OCI-LY3 (cell line): Measurements from ENCODE around the gene IL17REL.

Experiments used
- H2AFZ ChIP-seq: fragments of 200-600, 300-600 bp; shearing (Covaris generic); 2 replicates; pipeline ENCODE4 v1.6.0; 2014; ENCODE audit warnings: antibody characterized with exemption, low read depth, low read length
- H3K27ac ChIP-seq: fragments of 200-600, 300-600 bp; sonication (generic); 2 replicates; pipeline ENCODE4 v1.5.1; 2014; ENCODE audit warnings: mild to moderate bottlenecking, low read length, moderate library complexity, mixed read lengths
- H3K27me3 ChIP-seq: fragments of 200-600, 300-600 bp; sonication (generic); 2 replicates; pipeline ENCODE4 v1.6.1; 2014; ENCODE audit warnings: low read depth, low read length, mixed read lengths
- H3K36me3 ChIP-seq: fragments of 200-600, 300-600 bp; sonication (generic); replicated peaks from 2 replicates; pipeline ENCODE3; 2014; ENCODE audit warnings: low read depth, low read length, mixed read lengths
- H3K4me1 ChIP-seq: fragments of 300-600, 200-600 bp; sonication (generic); 2 replicates; pipeline ENCODE4 v1.6.1; 2014; ENCODE audit warnings: low read length, mixed read lengths
- H3K4me2 ChIP-seq: fragments of 200-600, 300-600 bp; sonication (generic); 2 replicates; pipeline ENCODE4 v1.6.1; 2014; ENCODE audit warnings: low read length, mixed read lengths
- H3K4me3 ChIP-seq: fragments of 300-600, 200-600 bp; sonication (generic); 2 replicates; pipeline ENCODE4 v1.5.1; 2014; ENCODE audit warnings: antibody characterized with exemption, mild to moderate bottlenecking, low read length, moderate library complexity
- H3K79me2 ChIP-seq: fragments of 300-600, 200-600 bp; shearing (Covaris generic); 2 replicates; pipeline ENCODE4 v1.6.1; 2014; ENCODE audit warnings: mild to moderate bottlenecking, low read length, mixed read lengths
- H3K9ac ChIP-seq: fragments of 300-600, 200-600 bp; shearing (Covaris generic); 2 replicates; pipeline ENCODE4 v1.6.0; 2014; ENCODE audit warnings: mild to moderate bottlenecking, low read length, moderate library complexity
- H3K9me3 ChIP-seq: fragments of 200-600, 300-600 bp; shearing (Covaris generic); 2 replicates; pipeline ENCODE4 v1.6.1; 2014; ENCODE audit warnings: low read length, mixed read lengths; ENCODE audit not compliant: insufficient read depth
- H4K20me1 ChIP-seq: fragments of 200-600, 300-600 bp; sonication (generic); 2 replicates; pipeline ENCODE4 v1.6.1; 2016; ENCODE audit warnings: low read length, mixed read lengths; ENCODE audit not compliant: insufficient read depth
- EZH2phosphoT487 ChIP-seq: fragments of 200-600 bp; shearing (Covaris generic); IDR thresholded peaks from 2 replicates; pipeline ENCODE4 v1.6.1; 2018; ENCODE audit warnings: antibody characterized with exemption, mixed run types, low read depth
- TF ChIP-seq, protein P1 (sequence below): fragments of 200-600, 300-600 bp; sonication (generic); IDR thresholded peaks from 2 replicates; pipeline ENCODE4 v1.5.1; 2014; ENCODE audit warnings: antibody characterized with exemption, low read length, low read depth

The IL17REL gene

DNA sequence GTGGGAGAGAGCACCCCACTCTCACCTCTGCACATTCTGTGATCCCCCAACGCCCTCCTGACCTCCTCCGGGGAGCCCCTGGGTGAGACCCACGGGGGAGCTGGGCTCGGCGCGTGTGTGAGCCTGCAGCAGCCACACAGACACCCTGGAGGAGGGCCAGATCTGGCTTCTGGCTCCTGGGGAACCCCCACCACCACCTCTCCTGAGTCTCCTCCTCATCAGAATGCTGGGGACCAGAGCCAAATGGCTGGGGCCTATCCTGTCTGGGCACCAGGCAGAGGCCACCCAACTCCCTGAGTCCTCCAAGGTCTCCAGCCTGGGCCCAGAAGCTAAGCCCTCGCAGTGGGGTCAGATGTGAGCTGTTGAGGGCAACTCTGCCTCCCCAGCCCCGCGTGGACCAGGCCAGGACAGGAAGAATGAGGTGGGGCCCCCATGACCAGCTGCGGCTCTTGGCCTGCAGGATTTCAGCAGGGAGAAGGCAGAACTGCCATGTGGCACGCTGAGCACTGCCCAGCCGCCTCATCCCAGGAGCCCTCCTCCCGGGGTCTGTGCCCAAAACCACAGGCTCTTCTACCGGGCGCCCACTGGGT, 57.5 kb downstream of the IL17REL start:
- Histone ChIP-seq H3K4me2 (no peak overlapping the region), H3K9ac (no peak overlapping the region), H2AFZ (no peak overlapping the region), H3K27me3 (no peaks in the 10 kb centered on the region), H3K36me3 (no peaks in the 10 kb centered on the region), H3K79me2 (peaks cover 8% of the 10 kb centered on the region; the same call in 1 of the 2 replicates), H3K4me1 (peaks cover 17% of the 10 kb centered on the region), H3K9me3 (no peaks in the 10 kb centered on the region), H3K27ac (no peak overlapping the region), H3K4me3 (no peak overlapping the region), H4K20me1 (no peaks in the 10 kb centered on the region)
- TF ChIP-seq, protein P1, sequence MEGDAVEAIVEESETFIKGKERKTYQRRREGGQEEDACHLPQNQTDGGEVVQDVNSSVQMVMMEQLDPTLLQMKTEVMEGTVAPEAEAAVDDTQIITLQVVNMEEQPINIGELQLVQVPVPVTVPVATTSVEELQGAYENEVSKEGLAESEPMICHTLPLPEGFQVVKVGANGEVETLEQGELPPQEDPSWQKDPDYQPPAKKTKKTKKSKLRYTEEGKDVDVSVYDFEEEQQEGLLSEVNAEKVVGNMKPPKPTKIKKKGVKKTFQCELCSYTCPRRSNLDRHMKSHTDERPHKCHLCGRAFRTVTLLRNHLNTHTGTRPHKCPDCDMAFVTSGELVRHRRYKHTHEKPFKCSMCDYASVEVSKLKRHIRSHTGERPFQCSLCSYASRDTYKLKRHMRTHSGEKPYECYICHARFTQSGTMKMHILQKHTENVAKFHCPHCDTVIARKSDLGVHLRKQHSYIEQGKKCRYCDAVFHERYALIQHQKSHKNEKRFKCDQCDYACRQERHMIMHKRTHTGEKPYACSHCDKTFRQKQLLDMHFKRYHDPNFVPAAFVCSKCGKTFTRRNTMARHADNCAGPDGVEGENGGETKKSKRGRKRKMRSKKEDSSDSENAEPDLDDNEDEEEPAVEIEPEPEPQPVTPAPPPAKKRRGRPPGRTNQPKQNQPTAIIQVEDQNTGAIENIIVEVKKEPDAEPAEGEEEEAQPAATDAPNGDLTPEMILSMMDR: no peak
- TF ChIP-seq EZH2phosphoT487: no peak

DNA sequence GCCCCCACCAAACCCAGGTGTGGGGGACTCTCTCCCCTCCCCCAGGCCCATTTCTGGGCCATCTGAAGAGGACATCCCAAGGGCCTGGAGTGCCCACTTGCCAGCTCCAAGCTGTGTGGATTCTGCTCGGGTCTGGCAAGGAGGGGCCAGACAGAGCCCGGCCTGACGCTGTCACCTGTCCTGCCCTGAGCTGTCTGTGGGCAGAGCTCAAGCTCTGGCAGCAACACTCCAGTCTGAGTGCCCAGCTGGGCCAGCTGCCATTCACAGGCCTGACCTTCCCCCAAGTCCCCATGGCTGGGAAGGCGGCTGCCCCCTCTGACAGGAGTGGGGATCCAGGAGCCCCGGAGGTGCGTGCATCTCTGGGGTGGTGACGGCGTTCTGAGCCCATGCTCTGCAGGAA, 58.2 kb downstream of the IL17REL start:
- TF ChIP-seq EZH2phosphoT487: no peak
- TF ChIP-seq, protein P1: no peak
- no peaks in the 10 kb centered on the region for H3K36me3 ChIP-seq
- H2AFZ ChIP-seq: no peak overlapping the region
- H3K4me3 ChIP-seq: no peak overlapping the region
- H3K27me3 ChIP-seq: no peaks in the 10 kb centered on the region
- no peaks in the 10 kb centered on the region for H3K9me3 ChIP-seq
- H3K4me1 ChIP-seq: peaks cover 13% of the 10 kb centered on the region
- H3K4me2 ChIP-seq: no peak overlapping the region
- H4K20me1 ChIP-seq: no peaks in the 10 kb centered on the region
- H3K9ac ChIP-seq: no peak overlapping the region
- peaks cover 2% of the 10 kb centered on the region; the same call in 1 of the 2 replicates for H3K79me2 ChIP-seq
- H3K27ac ChIP-seq: no peak overlapping the region

DNA sequence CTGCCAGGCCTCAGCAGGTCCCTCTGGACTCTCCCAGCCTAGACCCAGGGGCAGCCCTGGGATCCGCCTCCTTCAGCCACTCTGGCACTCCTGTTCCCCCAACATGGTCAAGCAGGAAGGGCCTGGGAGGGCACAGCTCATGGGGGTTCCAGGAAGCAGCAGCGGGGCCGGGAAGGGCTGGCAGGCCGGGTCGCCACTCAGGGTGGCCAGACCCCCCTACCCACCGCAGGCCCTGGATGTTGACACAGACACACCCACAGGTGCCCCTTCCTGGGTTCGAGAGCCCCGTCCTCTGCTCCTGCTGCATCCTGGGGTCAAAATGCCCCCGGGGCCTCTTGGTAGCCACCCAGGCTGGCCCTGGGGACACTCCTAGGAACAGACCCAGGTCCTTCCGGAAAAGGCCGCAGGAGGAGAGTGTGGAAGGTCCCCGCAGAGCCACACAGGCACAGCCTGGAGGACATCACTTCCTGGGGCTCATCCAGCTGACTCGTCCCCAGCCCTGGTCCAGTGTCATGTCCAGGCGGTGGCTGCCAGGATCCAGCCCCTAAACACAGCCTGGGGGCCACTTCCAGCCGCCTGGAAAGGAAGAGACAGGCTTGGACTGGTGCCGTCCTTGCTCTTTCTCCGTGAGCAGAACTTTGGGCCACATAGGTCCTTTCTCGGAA, 58.8 kb downstream of the IL17REL start:
- no peak for TF ChIP-seq EZH2phosphoT487
- TF ChIP-seq, protein P1: no peak
- Histone ChIP-seq H3K36me3 (no peaks in the 10 kb centered on the region), H3K27me3 (no peaks in the 10 kb centered on the region), H3K4me2 (no peak overlapping the region), H3K9ac (no peak overlapping the region), H3K27ac (no peak overlapping the region), H3K9me3 (no peaks in the 10 kb centered on the region), H4K20me1 (no peaks in the 10 kb centered on the region), H3K4me1 (peaks cover 9% of the 10 kb centered on the region), H2AFZ (no peak overlapping the region), H3K4me3 (no peak overlapping the region), H3K79me2 (no peaks in the 10 kb centered on the region)

DNA sequence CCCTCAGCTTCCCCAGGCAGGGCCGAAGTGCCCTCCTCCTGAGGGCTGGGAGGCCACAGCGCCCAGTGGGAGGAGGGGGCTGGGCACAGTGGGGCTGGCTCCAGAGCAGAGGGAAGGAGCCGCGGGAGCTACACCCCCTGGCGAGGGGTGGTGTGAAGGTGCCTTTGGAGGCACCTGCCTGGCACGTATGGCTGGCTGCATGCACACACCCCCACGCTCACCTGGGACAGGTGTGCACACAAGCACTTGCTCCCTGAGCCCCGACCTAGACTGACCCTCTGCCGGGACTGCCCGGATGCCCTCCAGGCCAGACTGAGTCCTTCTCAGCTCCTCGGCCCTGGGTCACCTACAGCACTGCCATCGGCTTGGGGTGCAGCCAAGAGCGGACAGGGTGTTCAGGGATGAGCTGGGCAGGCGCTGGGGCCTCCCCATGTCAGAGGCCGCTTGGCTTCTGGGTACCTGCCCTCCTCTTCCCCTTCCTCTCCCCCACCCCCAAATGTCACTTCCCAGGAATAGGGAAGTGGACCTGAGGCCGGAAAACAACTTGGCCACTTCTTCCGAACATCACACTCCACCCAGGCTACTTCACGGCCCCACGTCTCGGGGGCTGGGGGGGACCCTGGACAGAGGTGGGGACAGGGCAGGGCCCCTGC, 59.4 kb downstream of the IL17REL start:
- Histone ChIP-seq H2AFZ (no peak overlapping the region), H3K9ac (no peak overlapping the region), H3K27ac (no peak overlapping the region), H3K4me2 (no peak overlapping the region), H3K9me3 (no peaks in the 10 kb centered on the region), H3K4me1 (peaks cover 9% of the 10 kb centered on the region), H3K79me2 (no peaks in the 10 kb centered on the region), H3K27me3 (no peaks in the 10 kb centered on the region), H4K20me1 (no peaks in the 10 kb centered on the region), H3K36me3 (no peaks in the 10 kb centered on the region), H3K4me3 (no peak overlapping the region)
- TF ChIP-seq, protein P1: no peak
- no peak for TF ChIP-seq EZH2phosphoT487
